AG10803 (cell line): ENCODE results near the gene RPL13.
A peak's percentile ranks its signal among the peaks of the same experiment; 100 is the strongest.

Experiments
- DNase-seq: peaks from one replicate; pipeline ENCODE4 v3.0.0; 2010; ENCODE audit warnings: low read depth
- H3K4me3 ChIP-seq: 2 replicates; pipeline ENCODE4 v1.5.1; 2011; ENCODE audit warnings: mild to moderate bottlenecking, low read length, control low read depth
- CTCF ChIP-seq: conservative IDR thresholded peaks from 2 replicates; pipeline ENCODE4 v1.5.1; 2011; ENCODE audit warnings: mild to moderate bottlenecking, low read length, control low read depth, inconsistent platforms

The RPL13 gene

GRCh38 chr16:89575247-89576152 is 15.0 kb downstream of the RPL13 start, which contains the start of gene CPNE7:
Gene CPNE7, plus strand, starts transcription at chr16:89575758. Its CDS starts 140 bp downstream, at chr16:89575898.
- no peak for DNase-seq
- H3K4me3 ChIP-seq, result peak within 1 kb of the TSS; percentile 47
- TF ChIP-seq CTCF, result no peak

GRCh38 chr16:89576153-89577054 is 15.9 kb downstream of the RPL13 start:
- H3K4me3 ChIP-seq, result peak overlapping the region; percentile 36
- no peak for TF ChIP-seq CTCF
- DNase-seq, result no peak

- DNase-seq, result no peak
- TF ChIP-seq CTCF, result no peak
- H3K4me3 ChIP-seq, result no peak overlapping the region
Measured at GRCh38 chr16:89577055-89577759, 16.7 kb downstream of the RPL13 start.

GRCh38 chr16:89579351-89579750 is 18.9 kb downstream of the RPL13 start:
- no peak overlapping the region for H3K4me3 ChIP-seq
- no peak for TF ChIP-seq CTCF
- DNase-seq, result no peak

GRCh38 chr16:89581045-89581695 is 20.7 kb downstream of the RPL13 start:
- no peak overlapping the region for H3K4me3 ChIP-seq
- DNase-seq, result peak; percentile 96
- no peak for TF ChIP-seq CTCF

- TF ChIP-seq CTCF, result no peak
- H3K4me3 ChIP-seq, result no peak overlapping the region
- peak; percentile 59 for DNase-seq
Measured at GRCh38 chr16:89581861-89582563, 21.5 kb downstream of the RPL13 start.
